NCI-H526 treated with DMSO at 0.1 percent for 48 hours (cell line): ENCODE data around the gene SLC25A23.
"Not testable (repeated sequence)": the region's sequence is repeated elsewhere in the genome, so short reads cannot be mapped to it uniquely, and the experiment has no call there.

Experiments
- DNase-seq: peaks from one replicate; lab custom pipeline; 2025; lab: John Stamatoyannopoulos, UW

SLC25A23 gene

GRCh38 chr19:6457958-6458694 lies 1.5 kb downstream of the SLC25A23 start:
- DNase-seq = no peak

- DNase-seq = no peak
Observed at GRCh38 chr19:6455924-6456323, 3.7 kb downstream of the SLC25A23 start.

- no peak for DNase-seq
Observed at GRCh38 chr19:6453951-6454565, 5.5 kb downstream of the SLC25A23 start.

GRCh38 chr19:6452899-6453298 lies 6.7 kb downstream of the SLC25A23 start:
- DNase-seq = no peak

GRCh38 chr19:6452223-6452614 lies 7.4 kb downstream of the SLC25A23 start:
- no peak for DNase-seq

- no peak for DNase-seq
Observed at GRCh38 chr19:6451583-6452222, 7.9 kb downstream of the SLC25A23 start.

- no peak for DNase-seq
Observed at GRCh38 chr19:6450166-6450565, 9.4 kb downstream of the SLC25A23 start.

GRCh38 chr19:6448045-6448444 lies 11.5 kb downstream of the SLC25A23 start:
- no peak for DNase-seq

GRCh38 chr19:6446452-6446851 lies 13.1 kb downstream of the SLC25A23 start:
- no peak for DNase-seq

- DNase-seq = no peak
Observed at GRCh38 chr19:6443986-6444385, 15.6 kb downstream of the SLC25A23 start.

GRCh38 chr19:6442087-6442688 lies 17.4 kb downstream of the SLC25A23 start:
- DNase-seq = no peak

GRCh38 chr19:6440905-6441304 lies 18.7 kb downstream of the SLC25A23 start:
- no peak for DNase-seq

GRCh38 chr19:6439743-6440142 lies 19.8 kb downstream of the SLC25A23 start:
- no peak for DNase-seq

GRCh38 chr19:6433663-6434062 lies 25.9 kb downstream of the SLC25A23 start, which contains the start of gene SLC25A41:
SLC25A41 (minus strand) TSS chr19:6433763; CDS start chr19:6433693, 70 bp downstream.
- no peak for DNase-seq

GRCh38 chr19:6433165-6433564 lies 26.4 kb downstream of the SLC25A23 start:
- DNase-seq = no peak

GRCh38 chr19:6431891-6432290 lies 27.7 kb downstream of the SLC25A23 start:
- no peak for DNase-seq

GRCh38 chr19:6429419-6430221 lies 30.0 kb downstream of the SLC25A23 start:
- no peak for DNase-seq

- not testable (repeated sequence) for DNase-seq
Observed at GRCh38 chr19:6428692-6429418, 30.7 kb downstream of the SLC25A23 start.

- no peak for DNase-seq
Observed at GRCh38 chr19:6427131-6427530, 32.5 kb downstream of the SLC25A23 start.

- no peak for DNase-seq
Observed at GRCh38 chr19:6425732-6426620, 33.6 kb downstream of the SLC25A23 start.
